Measurements from ENCODE around the gene UMODL1.
"Not testable (repeated sequence)": the region's sequence is repeated elsewhere in the genome, so short reads cannot be mapped to it uniquely, and the experiment has no call there.

UMODL1 gene

GRCh38 chr21:42075686-42076471 is 4.8 kb downstream of the UMODL1 start:
- Histone ChIP-seq H3K27me3 (ENCODE audit: insufficient read depth, poor library complexity, severe bottlenecking) (peaks cover 2% of the 10 kb centered on the region), H3K4me3 (replicated peaks; ENCODE audit: insufficient read depth, low read length) (no peak overlapping the region), H3K27ac (replicated peaks) (no peak overlapping the region)
- DNase-seq (ENCODE audit: low read depth in 1 of 2, low spot score in 1 of 2): no peak
- no peak for TF ChIP-seq CTCF (IDR thresholded peaks at IDR 0.05; ENCODE audit: insufficient read depth, low read length)
- TF ChIP-seq POLR2AphosphoS5 (IDR thresholded peaks at IDR 0.05; ENCODE audit: low read depth): no peak
- TF ChIP-seq GABPA (IDR thresholded peaks at IDR 0.05; ENCODE audit: low read depth): no peak
- no peak for TF ChIP-seq REST (IDR thresholded peaks at IDR 0.05; ENCODE audit: insufficient replicate concordance, low read depth)
- no peak for TF ChIP-seq SPI1 (IDR thresholded peaks at IDR 0.05; ENCODE audit: borderline replicate concordance, low read depth)

GRCh38 chr21:42077685-42078238 is 6.6 kb downstream of the UMODL1 start:
- H3K4me3 ChIP-seq (replicated peaks; ENCODE audit: insufficient read depth, low read length); H3K27ac ChIP-seq (replicated peaks); DNase-seq (ENCODE audit: low read depth in 1 of 2, low spot score in 1 of 2); H3K27me3 ChIP-seq (ENCODE audit: insufficient read depth, poor library complexity, severe bottlenecking): not testable (repeated sequence)

GRCh38 chr21:42078247-42079007 is 7.3 kb downstream of the UMODL1 start:
- not testable (repeated sequence) for DNase-seq (ENCODE audit: low read depth in 1 of 2, low spot score in 1 of 2); H3K4me3 ChIP-seq (replicated peaks; ENCODE audit: insufficient read depth, low read length); H3K27ac ChIP-seq (replicated peaks); H3K27me3 ChIP-seq (ENCODE audit: insufficient read depth, poor library complexity, severe bottlenecking)

GRCh38 chr21:42079008-42079938 is 8.2 kb downstream of the UMODL1 start:
- Histone ChIP-seq H3K27ac (replicated peaks) (no peak overlapping the region), H3K4me3 (replicated peaks; ENCODE audit: insufficient read depth, low read length) (no peak overlapping the region), H3K27me3 (ENCODE audit: insufficient read depth, poor library complexity, severe bottlenecking) (no peaks in the 10 kb centered on the region)
- no peak for DNase-seq (ENCODE audit: low read depth in 1 of 2, low spot score in 1 of 2)
- TF ChIP-seq CTCF (IDR thresholded peaks at IDR 0.05; ENCODE audit: insufficient read depth, low read length): no peak
- no peak for TF ChIP-seq POLR2AphosphoS5 (IDR thresholded peaks at IDR 0.05; ENCODE audit: low read depth)
- TF ChIP-seq GABPA (IDR thresholded peaks at IDR 0.05; ENCODE audit: low read depth): no peak
- no peak for TF ChIP-seq SPI1 (IDR thresholded peaks at IDR 0.05; ENCODE audit: borderline replicate concordance, low read depth)
- TF ChIP-seq REST (IDR thresholded peaks at IDR 0.05; ENCODE audit: insufficient replicate concordance, low read depth): no peak
